Frontal cortex (tissue), 4 donors: ENCODE measurements around the gene CIDEC. TPM values are rescaled to one million over a fixed set of nuclear protein-coding genes. Genes with fewer than 3 reads are reported as not detected.
"Not testable (repeated sequence)": the region's sequence is repeated elsewhere in the genome, so short reads cannot be mapped to it uniquely, and the experiment has no call there.

Experiments
- DNase-seq, 2 donors: peaks; one replicate each; pipeline ENCODE4 v3.0.0; 2012; ENCODE audit warnings: low spot score in 2 of 2
- FAIRE-seq: peaks from 2 replicates; lab custom pipeline; 2012; peaks lifted over from hg19 to GRCh38; lab: Jason Lieb, UNC
- total RNA-seq: library from RNA; depleted of rRNA; stranded (reverse); fragments of >200 nt; gene quantifications from one replicate; pipeline ENCODE4 v1.2.3, GENCODE V29; 2014
- donor health status: control.
- donor health status: control.
- donor health status: control.

CIDEC gene
- total RNA-seq, 1 donor from 2014 or later = not detected

DNA sequence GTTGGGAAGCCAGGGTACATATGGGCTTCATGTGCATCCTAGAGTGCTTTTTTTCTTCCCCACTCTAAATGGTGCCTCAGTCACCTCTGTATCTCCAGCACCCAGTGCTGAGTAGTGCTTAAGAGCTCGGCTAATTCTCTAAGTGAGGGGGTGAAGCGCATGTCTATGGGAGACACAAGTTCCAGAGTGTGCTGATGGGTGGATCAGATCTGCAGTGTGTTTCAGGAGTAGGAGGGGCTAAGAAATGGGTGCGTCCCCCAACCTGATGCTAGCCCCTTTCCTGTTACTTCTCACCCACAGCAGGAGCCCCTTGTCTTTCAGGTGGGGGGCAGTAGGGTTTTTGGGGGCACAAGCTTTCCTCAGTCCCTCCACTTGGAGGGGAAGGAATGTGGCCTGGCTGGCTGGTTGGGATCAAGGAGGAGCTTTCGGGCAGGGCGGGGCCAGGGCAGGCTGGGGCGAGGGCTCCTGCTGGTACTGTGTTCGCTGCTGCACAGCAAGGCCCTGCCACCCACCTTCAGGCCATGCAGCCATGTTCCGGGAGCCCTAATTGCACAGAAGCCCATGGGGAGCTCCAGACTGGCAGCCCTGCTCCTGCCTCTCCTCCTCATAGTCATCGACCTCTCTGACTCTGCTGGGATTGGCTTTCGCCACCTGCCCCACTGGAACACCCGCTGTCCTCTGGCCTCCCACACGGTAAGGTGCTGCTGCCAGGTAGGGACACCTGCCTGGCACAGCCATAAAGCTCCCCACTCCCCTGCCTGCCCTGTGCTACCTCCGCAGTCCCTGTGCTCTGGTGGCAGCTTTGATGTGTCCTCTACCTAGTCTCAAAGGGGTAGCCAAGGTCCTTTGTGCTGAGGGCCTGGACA, 22.6 kb upstream of the CIDEC start, which contains the start of gene IL17RE:
TSS of gene IL17RE (plus strand) at position 477 of the 866 bp plus-strand sequence. CDS start at position 562, 85 bp downstream.
- FAIRE-seq (no peak), DNase-seq (no peak)

DNA sequence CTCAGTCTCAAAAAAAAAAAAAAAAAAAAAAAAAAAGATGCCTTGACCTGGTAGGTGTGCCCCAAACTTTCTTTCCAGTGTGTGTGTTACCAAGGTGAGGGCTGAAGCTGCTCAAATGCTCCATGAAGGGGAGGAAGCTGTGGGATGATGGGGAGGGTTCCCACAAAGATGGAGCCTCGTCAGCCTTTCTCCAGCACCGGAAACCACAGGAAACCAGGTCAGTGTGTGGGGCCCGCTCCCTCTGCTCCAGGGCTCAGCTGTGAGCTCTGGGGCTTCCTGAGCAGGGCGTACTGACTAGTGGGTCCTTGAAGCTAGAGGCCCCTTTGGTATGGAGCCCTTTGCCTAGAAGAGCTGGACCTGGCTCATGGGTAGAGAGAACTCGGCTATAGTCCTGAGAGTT, 21.9 kb upstream of the CIDEC start:
- DNase-seq (no peak), FAIRE-seq (no peak)

DNA sequence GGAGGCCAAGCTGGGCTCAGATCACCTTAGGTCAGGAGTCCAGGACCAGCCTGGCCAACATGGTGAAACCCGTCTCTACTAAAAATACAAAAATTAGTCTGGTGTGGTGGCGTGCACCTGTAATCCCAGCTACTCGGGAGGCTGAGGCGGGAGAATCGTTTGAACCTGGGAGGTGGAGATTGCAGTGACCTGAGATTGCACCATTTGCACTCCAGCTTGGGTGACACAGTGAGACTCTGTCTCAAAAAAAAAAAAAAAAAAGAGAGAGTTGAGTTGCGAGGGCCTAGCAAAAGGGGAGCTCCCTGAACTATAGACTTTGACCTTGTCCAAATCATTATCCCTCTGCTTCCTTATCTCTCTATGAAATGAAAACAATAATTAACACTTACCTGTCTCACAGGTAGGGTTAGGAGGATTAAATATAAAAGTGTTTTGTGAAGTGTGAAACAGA, 20.9 kb upstream of the CIDEC start:
- not testable (repeated sequence) for FAIRE-seq, DNase-seq

DNA sequence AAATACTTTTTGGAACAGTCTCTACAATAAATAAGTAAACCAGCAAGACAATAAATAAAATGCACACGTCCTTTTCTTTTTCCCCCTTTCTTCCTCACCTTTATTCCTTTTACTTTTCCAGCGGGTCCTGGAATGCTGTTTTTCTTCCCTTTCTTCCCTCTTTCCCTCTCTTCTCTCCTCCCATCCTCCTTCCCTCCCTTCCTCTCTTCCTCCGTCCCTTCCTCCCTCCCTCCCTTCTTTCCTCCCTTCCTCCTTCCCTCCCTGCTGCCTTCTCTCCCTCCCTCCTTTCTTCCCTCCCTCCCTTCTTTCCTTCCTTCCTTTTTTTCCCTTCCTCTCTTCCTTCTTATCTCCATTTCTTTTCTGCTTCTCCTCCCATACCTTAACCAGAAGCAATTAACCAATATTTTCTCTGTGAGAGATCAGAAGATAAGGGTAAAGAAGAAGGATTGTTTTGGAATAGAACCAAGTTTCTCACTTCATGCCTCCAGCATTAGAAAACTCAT, 19.3 kb upstream of the CIDEC start:
- FAIRE-seq (no peak), DNase-seq (no peak)

DNA sequence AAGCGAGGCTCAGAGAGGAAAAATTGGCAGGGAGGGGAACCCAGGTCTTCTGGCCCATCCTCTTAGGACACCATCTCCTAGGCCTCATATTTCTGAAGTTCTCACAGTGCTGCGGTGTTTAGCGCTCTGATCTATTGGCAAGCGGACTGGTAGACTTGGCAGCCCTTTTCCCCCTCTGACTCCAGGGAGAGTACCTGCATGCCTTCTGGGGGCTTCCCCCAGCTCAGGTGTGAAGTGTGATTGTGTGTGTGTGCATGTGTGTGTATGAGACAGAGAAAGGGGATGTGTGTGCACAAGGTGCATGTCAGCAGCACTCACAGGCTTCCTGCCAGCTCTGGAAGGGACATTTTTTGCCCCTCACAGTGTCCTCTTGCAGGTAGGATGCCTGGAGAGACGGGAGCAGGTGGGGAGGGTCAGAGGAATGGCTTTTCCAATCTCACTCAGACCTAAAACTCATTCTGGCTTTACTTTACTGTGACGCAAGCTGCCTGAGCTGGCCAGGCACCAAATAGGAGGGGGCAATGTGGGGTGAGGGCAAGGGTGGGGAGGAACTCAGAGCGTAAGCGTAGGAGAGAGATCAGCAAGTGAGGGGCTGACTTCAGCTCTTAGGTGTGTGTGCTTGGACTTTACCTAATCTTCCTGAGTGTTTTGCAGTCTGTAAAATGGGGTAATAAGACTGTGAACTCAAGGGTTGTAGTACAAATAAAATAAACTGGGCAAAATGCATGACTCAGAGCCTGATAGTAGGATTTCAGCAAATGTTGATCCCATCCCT, 18.6 kb upstream of the CIDEC start:
- DNase-seq (no peak), FAIRE-seq (no peak)

DNA sequence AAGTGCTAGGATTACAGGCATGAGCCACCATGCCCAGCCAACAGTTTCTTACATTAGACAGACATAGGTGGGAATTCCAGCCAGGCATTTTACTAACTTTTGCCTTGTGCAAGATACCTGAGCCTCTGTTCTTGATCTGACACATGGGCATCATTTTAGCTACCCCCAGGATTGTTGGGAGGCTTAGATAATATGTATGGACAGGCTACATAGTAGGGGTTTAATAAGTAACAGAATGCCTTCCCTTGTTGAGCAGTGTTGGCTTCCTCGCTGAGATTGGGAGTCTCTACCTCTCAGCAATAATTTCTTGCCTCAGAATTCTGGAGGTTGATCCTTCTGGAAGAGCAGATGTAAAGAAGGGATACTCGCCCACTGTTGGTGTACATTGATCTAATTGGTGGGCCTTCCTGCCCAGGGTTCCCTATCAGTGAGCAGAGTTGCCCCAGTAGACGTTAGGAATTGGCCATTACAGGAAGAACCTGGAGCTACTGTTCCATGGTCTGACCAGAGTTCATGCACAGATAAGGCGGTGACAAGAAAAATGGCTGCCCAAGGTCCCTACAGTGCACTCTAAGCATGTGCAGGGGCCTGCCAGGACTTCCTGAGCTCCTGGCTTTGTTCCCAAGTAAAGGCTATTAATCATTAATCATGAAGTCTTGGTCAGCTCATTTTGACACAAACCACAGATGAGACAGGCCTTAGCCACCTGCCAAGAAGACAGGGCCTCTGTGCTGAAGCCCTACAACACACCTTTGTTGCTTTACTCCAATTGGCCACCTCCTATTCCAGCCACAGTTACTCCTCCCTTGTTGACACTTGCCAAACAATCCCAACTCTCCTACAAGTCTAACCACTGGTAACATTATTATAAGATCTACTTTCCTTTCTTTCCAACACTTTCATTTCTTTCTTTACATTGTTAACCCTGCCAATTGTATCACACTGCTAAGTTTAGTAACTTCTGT, 17.6 kb upstream of the CIDEC start:
- FAIRE-seq (no peak), DNase-seq (no peak)

DNA sequence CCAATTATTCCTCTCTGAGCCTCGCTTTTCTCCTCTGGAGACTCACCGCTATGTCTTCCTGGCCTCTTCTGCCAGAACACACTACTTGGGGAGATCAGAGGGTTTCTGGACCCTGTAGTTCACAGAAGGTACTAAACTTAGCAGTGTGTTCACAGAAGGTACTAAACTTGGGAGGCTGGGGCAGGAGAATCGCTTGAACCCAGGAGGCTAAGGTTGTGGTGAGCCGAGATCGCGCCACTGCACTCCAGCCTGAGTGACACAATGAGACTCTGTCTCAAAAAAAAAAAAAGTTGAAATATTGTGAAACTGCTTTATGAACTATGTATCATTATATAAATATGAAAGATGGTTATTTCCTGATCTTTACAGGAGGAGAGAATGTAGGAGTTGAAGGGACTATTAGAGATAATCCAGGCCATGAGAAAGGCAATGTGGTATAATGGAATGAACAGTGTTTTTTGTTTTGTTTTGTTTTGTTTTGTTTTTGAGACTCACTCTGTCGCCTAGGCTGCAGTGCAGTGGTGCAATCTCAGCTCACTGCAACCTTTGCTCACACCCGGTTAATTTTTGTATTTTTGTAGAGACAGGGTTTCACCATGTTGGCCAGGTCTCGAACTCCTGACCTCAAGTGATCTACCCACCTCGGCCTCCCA, 16.8 kb upstream of the CIDEC start:
- DNase-seq, FAIRE-seq: not testable (repeated sequence)

DNA sequence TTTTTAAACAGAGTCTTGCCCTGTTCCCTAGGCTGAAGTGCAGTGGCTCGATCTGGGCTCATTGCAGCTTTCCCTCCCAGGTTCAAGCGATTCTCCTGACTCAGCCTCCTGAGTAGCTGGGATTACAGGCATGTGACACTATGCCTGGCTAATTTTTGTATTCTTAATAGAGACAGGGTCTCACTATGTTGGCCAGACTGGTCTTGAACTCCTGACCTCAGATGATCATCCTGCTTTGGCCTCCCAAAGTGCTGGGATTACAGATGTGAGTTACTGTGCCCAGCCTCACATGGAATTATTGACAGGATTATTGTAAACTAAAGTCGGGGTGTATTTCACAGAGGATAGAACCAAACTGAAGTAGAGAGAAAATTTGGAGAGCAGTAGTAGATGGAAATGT, 15.7 kb upstream of the CIDEC start:
- DNase-seq, FAIRE-seq: not testable (repeated sequence)

DNA sequence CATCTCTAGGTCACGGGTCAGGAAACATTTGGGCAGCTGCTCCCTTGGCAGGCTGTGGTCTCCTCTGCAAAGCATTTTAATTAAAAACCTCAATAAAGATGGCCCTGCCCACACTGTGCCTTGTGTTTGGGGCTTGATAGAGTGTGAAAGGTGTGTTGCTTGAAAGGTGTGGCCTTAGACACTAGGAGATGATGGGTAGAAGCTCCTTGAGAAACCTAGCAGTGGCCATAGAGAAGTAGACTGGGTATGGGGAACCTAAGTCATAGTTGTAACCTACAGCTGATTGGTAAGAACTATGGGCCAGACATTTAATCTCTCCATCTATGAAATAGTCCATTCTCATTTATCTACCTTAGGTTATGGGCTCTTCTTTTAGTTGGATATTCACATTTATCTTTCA, 13.7 kb upstream of the CIDEC start:
- DNase-seq (no peak), FAIRE-seq (no peak)

DNA sequence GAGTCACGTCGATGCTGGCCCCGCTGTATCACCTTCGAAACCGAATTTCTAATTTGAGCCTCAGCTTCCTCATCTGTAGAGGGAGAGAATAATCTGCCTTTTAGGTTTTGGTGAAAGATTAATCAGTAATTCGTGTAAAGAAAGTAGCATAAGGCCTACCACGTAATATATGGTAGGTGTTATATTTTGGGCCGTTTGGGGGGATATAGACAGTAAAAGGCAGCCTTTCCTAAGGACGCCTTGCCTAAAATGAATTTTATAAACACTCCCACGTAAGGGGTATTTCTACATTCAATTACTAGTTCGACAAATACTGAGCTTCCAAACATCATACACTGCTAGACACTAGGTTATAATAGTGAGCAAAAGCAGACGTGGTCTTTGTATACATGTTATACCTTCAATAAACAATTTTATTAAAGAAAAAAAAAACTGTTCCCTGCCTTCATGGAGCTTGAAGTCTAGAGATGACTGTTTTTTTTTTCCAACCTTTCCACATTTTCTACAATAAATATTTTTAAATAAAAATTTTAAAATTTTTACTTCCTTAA, 11.1 kb upstream of the CIDEC start:
- no peak for DNase-seq
- FAIRE-seq = no peak

DNA sequence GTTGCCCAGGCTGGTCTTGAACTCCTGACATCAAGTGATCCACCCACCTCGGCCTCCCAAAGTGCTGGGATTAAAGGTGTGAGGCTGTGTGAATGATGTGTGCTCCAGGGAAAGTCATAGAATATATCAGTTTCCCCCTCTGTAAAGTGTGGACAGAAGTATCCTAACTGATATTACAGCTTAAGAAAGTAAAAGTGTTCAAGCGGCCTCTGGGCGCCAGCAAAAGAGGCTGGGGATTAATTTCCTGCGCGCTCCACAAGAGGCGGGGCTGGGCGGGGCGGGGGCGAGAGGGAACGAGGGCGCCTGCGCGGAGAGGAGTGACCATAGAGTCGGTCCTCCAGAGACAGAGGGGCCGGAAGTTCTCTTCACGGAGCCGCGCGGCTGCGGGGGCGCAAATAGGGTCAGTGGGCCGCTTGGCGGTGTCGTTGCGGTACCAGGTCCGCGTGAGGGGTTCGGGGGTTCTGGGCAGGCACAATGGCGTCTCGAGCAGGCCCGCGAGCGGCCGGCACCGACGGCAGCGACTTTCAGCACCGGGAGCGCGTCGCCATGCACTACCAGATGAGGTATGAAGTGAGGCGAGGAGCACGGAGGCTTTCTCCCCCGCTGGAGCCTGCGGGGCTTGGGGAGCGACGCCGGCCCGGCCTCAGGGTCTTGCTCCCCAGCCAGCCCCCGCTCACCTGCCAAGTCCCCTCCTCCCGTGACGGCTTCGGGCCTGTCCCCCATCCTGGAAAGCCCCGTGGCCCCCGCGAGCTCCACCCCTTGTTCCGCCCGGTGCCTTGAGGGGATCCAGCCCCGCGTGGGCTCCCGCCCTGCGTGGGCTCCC, 10.4 kb upstream of the CIDEC start, which contains the start of gene JAGN1:
TSS of gene JAGN1 (plus strand) at position 362 of the 823 bp plus-strand sequence. CDS start at position 475, 113 bp downstream.
- FAIRE-seq = no peak

DNA sequence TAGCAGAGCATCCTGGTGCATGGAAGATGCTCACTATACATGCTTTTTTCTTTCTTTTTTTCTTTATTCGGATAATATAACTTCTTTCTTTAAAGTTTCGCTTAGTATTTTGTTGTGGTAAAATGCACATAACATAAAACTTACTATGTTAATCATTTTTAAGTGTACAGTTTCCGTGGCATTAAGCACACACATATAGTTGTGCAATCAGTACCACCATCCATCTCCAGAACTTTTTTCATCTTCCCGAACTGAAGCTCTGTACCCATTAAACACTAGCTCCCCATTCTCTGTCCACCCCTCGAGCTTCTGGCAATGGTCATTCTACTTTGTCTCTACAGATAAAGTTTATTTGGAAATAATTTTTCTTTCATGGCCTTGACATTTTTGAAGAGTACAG, 9.4 kb upstream of the CIDEC start:
- no peak for DNase-seq
- no peak for FAIRE-seq

More for the DNA sequence above, 10.4 kb upstream of the CIDEC start, which contains the start of gene JAGN1:
- peak; percentile 91 to 93 for DNase-seq

DNA sequence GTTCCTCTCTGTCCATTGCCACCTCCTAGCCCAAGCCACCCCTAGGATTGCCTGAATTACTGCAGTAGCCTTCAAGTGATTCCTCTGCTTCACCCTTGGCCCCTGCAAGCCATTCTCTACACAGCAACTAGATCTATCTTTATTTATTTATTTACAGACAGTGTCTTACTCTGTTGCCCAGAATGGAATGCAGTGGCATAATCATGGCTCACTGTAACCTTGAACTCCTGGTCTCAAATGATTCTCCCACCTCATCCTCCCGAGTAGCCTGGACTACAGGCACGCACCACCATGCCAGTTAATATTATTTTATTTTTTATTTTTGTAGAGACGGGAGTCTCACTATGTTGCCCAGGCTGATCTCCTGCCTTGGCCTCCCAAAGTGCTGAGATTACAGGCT, 8.5 kb upstream of the CIDEC start:
- no peak for DNase-seq
- no peak for FAIRE-seq

DNA sequence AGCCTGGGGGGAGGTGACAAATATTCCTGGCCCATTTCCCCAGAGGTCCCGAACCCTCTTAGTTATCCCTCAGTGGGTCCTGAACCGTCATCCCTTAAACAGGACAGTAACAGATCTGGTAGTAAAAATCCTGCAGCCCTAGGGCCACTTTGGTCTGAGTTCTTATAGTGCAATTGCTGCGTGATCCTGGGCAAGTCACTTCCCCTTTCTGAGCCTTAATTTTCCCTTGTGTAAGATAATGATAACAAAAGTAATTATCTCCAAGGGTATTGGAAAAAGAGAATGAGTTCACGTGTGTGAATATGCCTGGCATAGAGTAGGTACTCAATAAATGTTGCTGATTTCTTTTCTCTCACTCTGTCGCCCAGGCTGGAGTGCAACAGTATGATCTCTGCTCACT, 7.4 kb upstream of the CIDEC start:
- no peak for FAIRE-seq
- no peak for DNase-seq

DNA sequence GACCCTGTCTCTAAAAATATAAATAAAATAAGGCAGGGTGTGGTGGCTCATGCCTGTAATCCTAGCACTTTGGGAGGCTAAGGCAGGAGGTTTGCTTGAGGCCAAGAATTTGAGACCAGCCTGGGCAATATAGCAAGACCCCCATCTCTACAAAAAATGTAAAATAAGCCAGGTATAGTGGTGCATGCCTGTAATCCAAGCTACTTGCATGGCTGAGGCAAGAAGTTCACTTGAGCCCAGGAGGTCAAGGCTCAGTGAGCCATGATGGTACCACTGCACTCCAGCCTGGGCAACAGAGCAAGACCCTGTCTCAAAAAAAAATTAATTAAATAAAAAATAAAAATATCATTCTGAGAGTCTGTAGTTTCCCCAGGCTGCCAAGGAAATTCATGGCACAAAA, 6.3 kb upstream of the CIDEC start:
- DNase-seq (no peak), FAIRE-seq (no peak)

DNA sequence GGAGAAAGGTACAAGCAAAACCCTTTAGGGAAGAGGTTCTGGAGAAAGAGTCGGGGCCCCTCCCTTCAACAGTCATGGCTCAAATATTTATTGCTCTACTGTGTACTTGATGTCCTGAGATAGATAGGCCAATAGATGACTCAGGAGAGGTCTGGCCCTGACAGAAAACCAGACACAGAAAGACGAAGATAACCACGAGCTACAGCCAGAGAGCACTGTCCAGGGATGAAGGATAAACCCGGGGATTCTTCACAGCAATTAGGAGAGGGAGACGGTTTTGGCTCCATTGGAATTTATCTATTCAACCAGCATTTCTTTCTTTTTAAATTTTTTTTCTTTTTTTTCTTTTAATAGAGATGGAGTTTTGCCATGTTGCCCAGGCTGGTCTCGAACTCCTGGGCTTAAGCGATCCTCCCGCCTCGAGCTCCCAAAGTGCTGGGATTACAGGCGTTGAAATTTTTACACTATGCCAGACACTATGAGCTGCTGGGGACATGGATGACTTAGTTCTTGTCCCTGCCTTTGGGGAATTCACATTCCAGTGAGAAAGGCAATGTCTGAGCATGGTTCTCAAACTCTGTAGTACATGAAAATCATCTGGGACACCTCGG, 4.6 kb upstream of the CIDEC start:
- DNase-seq = no peak
- FAIRE-seq = no peak
